SU-DHL-6 (cell line): ENCODE data around the gene TYW1B.
"Not testable (repeated sequence)": the region's sequence is repeated elsewhere in the genome, so short reads cannot be mapped to it uniquely, and the experiment has no call there.

Source experiments
- H2AFZ ChIP-seq: fragments of 200-600 bp; sonication (generic); 2 replicates; pipeline ENCODE4 v1.6.1; 2014; ENCODE audit warnings: low read depth, mild to moderate bottlenecking, moderate library complexity, mixed read lengths, antibody characterized with exemption, low read length; ENCODE audit not compliant: severe bottlenecking
- H3F3A ChIP-seq: fragments of 200-600 bp; shearing (Covaris generic); 2 replicates; pipeline ENCODE4 v1.6.0; 2016; ENCODE audit warnings: antibody characterized with exemption, mild to moderate bottlenecking; ENCODE audit not compliant: insufficient read depth
- H3K27ac ChIP-seq: fragments of 200-600 bp; sonication (generic); 2 replicates; pipeline ENCODE4 v1.5.1; 2016; ENCODE audit warnings: low read depth, mild to moderate bottlenecking, low read length, moderate library complexity, mixed read lengths
- H3K27me3 ChIP-seq: fragments of 200-600 bp; sonication (generic), shearing (Covaris generic); 2 replicates; pipeline ENCODE4 v1.6.0; 2014; ENCODE audit warnings: mild to moderate bottlenecking, low read length
- H3K36me3 ChIP-seq: fragments of 200-600 bp; sonication (generic); 2 replicates; pipeline ENCODE4 v1.6.1; 2014; ENCODE audit warnings: mild to moderate bottlenecking, low read length, mixed read lengths
- H3K4me2 ChIP-seq: fragments of 300-600, 200-600 bp; shearing (Covaris generic), sonication (generic); 2 replicates; pipeline ENCODE4 v1.6.0; 2014; ENCODE audit warnings: low read length, low read depth, mild to moderate bottlenecking; ENCODE audit not compliant: poor library complexity, severe bottlenecking
- H3K4me3 ChIP-seq: fragments of 200-600 bp; sonication (generic); 2 replicates; pipeline ENCODE4 v1.5.1; 2014; ENCODE audit warnings: antibody characterized with exemption, low read length, mild to moderate bottlenecking, mixed read lengths; ENCODE audit not compliant: insufficient read depth, poor library complexity, severe bottlenecking
- H3K79me2 ChIP-seq: fragments of 200-600 bp; sonication (generic); 2 replicates; pipeline ENCODE4 v1.6.1; 2014; ENCODE audit warnings: mild to moderate bottlenecking, low read length, moderate library complexity; ENCODE audit not compliant: insufficient read depth
- H3K9ac ChIP-seq: fragments of 200-600 bp; sonication (generic); 2 replicates; pipeline ENCODE4 v1.7.0; 2014; ENCODE audit warnings: mild to moderate bottlenecking, low read length
- H3K9me2 ChIP-seq: fragments of 200-600 bp; sonication (generic); replicated peaks from 2 replicates; pipeline ENCODE4 v1.6.1; 2014; ENCODE audit warnings: low read length; ENCODE audit not compliant: insufficient read depth
- H3K9me3 ChIP-seq: fragments of 200-600 bp; sonication (generic); 2 replicates; pipeline ENCODE4 v1.6.1; 2014; ENCODE audit warnings: low read length, mixed read lengths; ENCODE audit not compliant: insufficient read depth
- H4K20me1 ChIP-seq: fragments of 200-600 bp; sonication (generic); 2 replicates; pipeline ENCODE4 v1.6.1; 2014; ENCODE audit warnings: low read depth, mild to moderate bottlenecking, antibody characterized with exemption, low read length, moderate library complexity, mixed read lengths
- CTCF ChIP-seq: fragments of 200-600 bp; sonication (generic); IDR thresholded peaks from one replicate; pipeline ENCODE4 v1.5.1; 2017; ENCODE audit warnings: antibody characterized with exemption, mild to moderate bottlenecking, low read length, moderate library complexity; ENCODE audit not compliant: insufficient read depth, poor library complexity, severe bottlenecking
- EZH2phosphoT487 ChIP-seq: fragments of 200-600 bp; sonication (generic), shearing (Covaris generic); conservative IDR thresholded peaks from 2 replicates; pipeline ENCODE4 v1.6.1; 2018; ENCODE audit warnings: mild to moderate bottlenecking, antibody characterized with exemption, low read length, moderate library complexity, mixed read lengths

TYW1B gene

GRCh38 chr7:72706521-72706920 lies 121.5 kb downstream of the TYW1B start:
- H3F3A ChIP-seq: no peaks in the 10 kb centered on the region
- no peaks in the 10 kb centered on the region for H3K79me2 ChIP-seq
- no peak overlapping the region for H3K4me2 ChIP-seq
- no peak overlapping the region for H2AFZ ChIP-seq
- H3K4me3 ChIP-seq: no peak overlapping the region
- no peaks in the 10 kb centered on the region for H3K27me3 ChIP-seq
- TF ChIP-seq EZH2phosphoT487 (no peak), CTCF (no peak)
- H3K9me2 ChIP-seq: no peaks in the 10 kb centered on the region
- H3K9ac ChIP-seq: no peak overlapping the region
- H4K20me1 ChIP-seq: no peaks in the 10 kb centered on the region
- H3K36me3 ChIP-seq: no peaks in the 10 kb centered on the region
- H3K9me3 ChIP-seq: no peaks in the 10 kb centered on the region
- H3K27ac ChIP-seq: no peak overlapping the region

DNA sequence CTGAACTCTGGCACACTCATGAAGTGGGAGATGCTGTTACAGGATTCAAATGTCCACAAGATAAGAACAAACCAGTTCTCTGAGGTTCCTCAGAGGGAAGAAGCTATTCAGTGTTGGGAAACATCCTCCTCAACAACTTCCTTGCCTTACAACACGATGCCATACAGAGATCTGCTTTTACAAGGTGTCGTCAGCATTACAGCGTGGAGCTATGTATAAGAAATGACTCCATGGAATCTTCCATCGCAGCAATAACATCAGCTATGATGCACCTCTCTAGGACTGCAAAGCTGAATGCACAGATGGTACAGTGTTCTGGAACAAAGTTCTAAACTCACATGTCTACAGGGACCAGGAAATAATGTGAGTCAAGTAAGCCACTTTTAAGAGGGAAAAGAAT lies 122.3 kb downstream of the TYW1B start:
- H3K4me2 ChIP-seq, H3K27ac ChIP-seq, H3K36me3 ChIP-seq, H3K9ac ChIP-seq, H3K9me2 ChIP-seq, H3K4me3 ChIP-seq, H3K27me3 ChIP-seq, H2AFZ ChIP-seq, H3K79me2 ChIP-seq, H3F3A ChIP-seq, H3K9me3 ChIP-seq, H4K20me1 ChIP-seq: not testable (repeated sequence)

GRCh38 chr7:72704894-72705293 lies 123.1 kb downstream of the TYW1B start:
- Histone ChIP-seq H3K27ac (no peak overlapping the region), H3K4me2 (no peak overlapping the region)

DNA sequence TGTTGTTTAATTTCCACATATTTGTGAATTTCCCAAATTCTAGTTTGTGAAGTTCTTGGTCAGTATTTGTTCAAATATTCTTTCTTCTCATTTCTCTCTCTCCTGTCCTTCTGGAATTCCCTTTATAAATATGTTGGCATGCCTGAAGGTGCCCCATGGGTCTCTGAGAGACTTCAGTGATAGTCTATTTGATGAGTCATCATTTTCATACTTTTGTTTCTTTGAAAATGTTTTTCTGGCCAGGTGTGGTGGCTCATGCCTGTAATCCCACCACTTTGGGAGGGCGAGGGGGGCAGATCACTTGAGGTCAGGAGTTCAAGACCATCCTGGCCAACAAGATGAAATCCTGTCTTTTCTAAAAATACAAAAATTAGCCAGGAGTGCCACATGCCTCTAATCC lies 127.5 kb downstream of the TYW1B start:
- not testable (repeated sequence) for H4K20me1 ChIP-seq, H3K4me3 ChIP-seq, H3F3A ChIP-seq

More at GRCh38 chr7:72704894-72705293, 123.1 kb downstream of the TYW1B start:
- Histone ChIP-seq H3K9ac (no peak overlapping the region), H3K27me3 (no peaks in the 10 kb centered on the region), H4K20me1 (no peaks in the 10 kb centered on the region), H3K4me3 (no peak overlapping the region), H3F3A (no peaks in the 10 kb centered on the region), H3K79me2 (no peaks in the 10 kb centered on the region), H3K36me3 (no peaks in the 10 kb centered on the region), H2AFZ (no peak overlapping the region), H3K9me3 (no peaks in the 10 kb centered on the region), H3K9me2 (no peaks in the 10 kb centered on the region)
- no peak for TF ChIP-seq CTCF
- TF ChIP-seq EZH2phosphoT487: no peak

DNA sequence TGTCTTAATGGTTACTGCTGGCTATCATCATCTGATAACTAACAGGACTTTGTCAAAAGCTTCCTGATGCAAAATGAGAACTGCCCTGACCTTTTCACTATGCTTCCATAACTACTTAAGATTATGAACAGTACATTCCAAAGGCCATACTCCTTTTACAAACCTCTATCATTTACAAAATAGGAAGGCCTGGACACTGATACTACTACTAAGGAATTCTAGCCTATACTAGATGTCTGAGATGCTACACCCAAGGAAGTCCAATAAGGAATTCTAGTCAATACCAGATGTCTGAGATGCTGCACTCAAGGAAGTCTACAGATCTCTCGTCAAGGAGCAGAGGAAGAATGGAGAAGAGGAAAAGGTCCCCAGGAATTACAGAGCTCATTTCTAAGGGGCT lies 130.9 kb downstream of the TYW1B start:
- H3K4me3 ChIP-seq, H3K4me2 ChIP-seq: not testable (repeated sequence)

More for the DNA sequence above, 127.5 kb downstream of the TYW1B start:
- H3K9ac ChIP-seq, H3K4me2 ChIP-seq, H3K9me3 ChIP-seq, H3K36me3 ChIP-seq, H3K27ac ChIP-seq, H2AFZ ChIP-seq, H3K79me2 ChIP-seq, H3K27me3 ChIP-seq, H3K9me2 ChIP-seq: not testable (repeated sequence)

GRCh38 chr7:72696643-72697042 lies 131.4 kb downstream of the TYW1B start:
- not testable (repeated sequence) for H3K27me3 ChIP-seq, H3K9me3 ChIP-seq, H3K79me2 ChIP-seq, H4K20me1 ChIP-seq, H3K9me2 ChIP-seq, H2AFZ ChIP-seq, H3K36me3 ChIP-seq, H3K27ac ChIP-seq, H3K4me2 ChIP-seq, H3F3A ChIP-seq, H3K4me3 ChIP-seq, H3K9ac ChIP-seq

More for the DNA sequence above, 130.9 kb downstream of the TYW1B start:
- H3K9me3 ChIP-seq, H3K79me2 ChIP-seq, H2AFZ ChIP-seq, H3K27ac ChIP-seq, H3K9me2 ChIP-seq, H3K27me3 ChIP-seq, H3F3A ChIP-seq, H3K9ac ChIP-seq, H4K20me1 ChIP-seq, H3K36me3 ChIP-seq: not testable (repeated sequence)

GRCh38 chr7:72695482-72695881 lies 132.5 kb downstream of the TYW1B start:
- not testable (repeated sequence) for H3F3A ChIP-seq, H3K9me2 ChIP-seq, H3K27ac ChIP-seq, H3K4me3 ChIP-seq, H3K79me2 ChIP-seq, H2AFZ ChIP-seq, H3K9me3 ChIP-seq, H3K4me2 ChIP-seq, H4K20me1 ChIP-seq, H3K9ac ChIP-seq, H3K36me3 ChIP-seq, H3K27me3 ChIP-seq
